Measurements from ENCODE around the gene ABCA12. TPM values are rescaled to one million over a fixed set of nuclear protein-coding genes. Genes with fewer than 3 reads are reported as not detected.

ABCA12 gene
- total and polyA plus RNA-seq, 10 of the 15 experiments (the other 5 are each of a cell fraction or from before 2014, with no cell fraction given) = 1.2 to 12.1 (median 6.0) TPM

- Histone ChIP-seq H3K9me3 (replicated peaks; ENCODE audit: control insufficient read depth, insufficient read depth, low read length) (peaks cover 6% of the 10 kb centered on the region), H3K4me3 (no peak overlapping the region), H3K36me3 (ENCODE audit: control insufficient read depth in 2 of 2, insufficient read depth in 2 of 2, low read length in 1 of 2) (no peaks in the 10 kb centered on the region), H3K79me2 (ENCODE audit: control insufficient read depth, insufficient read depth, low read length) (no peaks in the 10 kb centered on the region), H3K4me2 (ENCODE audit: control insufficient read depth, insufficient read depth) (no peak overlapping the region), H3K4me1 (ENCODE audit: control insufficient read depth, insufficient read depth, low read length) (no peaks in the 10 kb centered on the region), H4K20me1 (ENCODE audit: control insufficient read depth, insufficient read depth) (no peaks in the 10 kb centered on the region), H3K27me3 (replicated peaks in 1 of 2; ENCODE audit: control insufficient read depth in 2 of 2, insufficient read depth in 2 of 2, low read length in 1 of 2) (no peaks in the 10 kb centered on the region), H3K9ac (ENCODE audit: control insufficient read depth, insufficient read depth, low read length) (no peak overlapping the region), H3K27ac (ENCODE audit: control insufficient read depth, insufficient read depth) (no peak overlapping the region), H2AFZ (ENCODE audit: control insufficient read depth, low read depth, low read length) (no peak overlapping the region)
- ATAC-seq = no peak
- ChIA-PET POLR2A (interaction anchor here (1.0 kb wide), 1 partner anchor 39 kb away, joined by 3 read pairs; no protein-coding TSS in a partner anchor), RAD21 (ENCODE audit: unreplicated experiment) (no interaction called here), SMC1A (ENCODE audit: uncharacterized antibody, unreplicated experiment) (interaction anchor here (1.2 kb wide), 1 partner anchor 12 kb away, joined by 3 read pairs; no protein-coding TSS in a partner anchor), CTCF (interaction anchor here (0.6 kb wide), 1 partner anchor 220 kb away, joined by 3 read pairs; no protein-coding TSS in a partner anchor)
- 0% methylated on average over 2 of the region's 2 CpGs for WGBS (ENCODE audit: insufficient coverage, insufficient replicate concordance, low lambda C conversion rate, missing lambda C conversion rate)
- in situ Hi-C loops (cut with MboI) = no loop called here
- no peak for DNase-seq (ENCODE audit: low read depth, low spot score)
- intact Hi-C loops (cut with micrococcal nuclease; ENCODE audit: unreplicated experiment) = no loop called here
- BruUV-seq (replicated peaks) = no TSS peak
- FAIRE-seq = no peak
- no peak for TF ChIP-seq MLLT1 (IDR thresholded peaks at IDR 0.05)
- TF ChIP-seq CHD2 (IDR thresholded peaks at IDR 0.05; ENCODE audit: borderline replicate concordance, low read depth, low read length) = no peak
These were observed 89.1 kb downstream of the ABCA12 start for GRCh38 chr2:215049341-215049740.

GRCh38 chr2:215038421-215038820 is 100.0 kb downstream of the ABCA12 start:
- Histone ChIP-seq H4K20me1 (ENCODE audit: control insufficient read depth, insufficient read depth) (no peaks in the 10 kb centered on the region), H3K27ac (ENCODE audit: control insufficient read depth, insufficient read depth) (no peak overlapping the region), H3K4me2 (ENCODE audit: control insufficient read depth, insufficient read depth) (no peak overlapping the region), H3K9ac (ENCODE audit: control insufficient read depth, insufficient read depth, low read length) (no peak overlapping the region), H3K79me2 (ENCODE audit: control insufficient read depth, insufficient read depth, low read length) (no peaks in the 10 kb centered on the region), H3K36me3 (ENCODE audit: control insufficient read depth in 2 of 2, insufficient read depth in 2 of 2, low read length in 1 of 2) (no peaks in the 10 kb centered on the region; a peak in 1 of 4 replicates), H3K9me3 (replicated peaks; ENCODE audit: control insufficient read depth, insufficient read depth, low read length) (peaks cover 2% of the 10 kb centered on the region; the same call in 1 of the 3 replicates), H3K4me3 (no peak overlapping the region), H3K27me3 (replicated peaks in 1 of 2; ENCODE audit: control insufficient read depth in 2 of 2, insufficient read depth in 2 of 2, low read length in 1 of 2) (no peaks in the 10 kb centered on the region), H3K4me1 (ENCODE audit: control insufficient read depth, insufficient read depth, low read length) (no peaks in the 10 kb centered on the region), H2AFZ (ENCODE audit: control insufficient read depth, low read depth, low read length) (no peak overlapping the region)
- ChIA-PET POLR2A (no interaction called here), RAD21 (ENCODE audit: unreplicated experiment) (no interaction called here), CTCF (no interaction called here), SMC1A (ENCODE audit: uncharacterized antibody, unreplicated experiment) (interaction anchor here (1.0 to 1.5 kb wide), 2 partner anchors 9 to 14 kb away, joined by 4 to 6 read pairs; no protein-coding TSS in a partner anchor)
- in situ Hi-C loops (cut with MboI) = no loop called here
- no TSS peak for BruUV-seq (replicated peaks)
- FAIRE-seq (no peak), DNase-seq (ENCODE audit: low read depth, low spot score) (no peak), ATAC-seq (no peak)
- WGBS (ENCODE audit: insufficient coverage, insufficient replicate concordance, low lambda C conversion rate, missing lambda C conversion rate) = 82% methylated on average over 3 of the region's 3 CpGs
- intact Hi-C loops (cut with micrococcal nuclease; ENCODE audit: unreplicated experiment) = no loop called here
- no peak for TF ChIP-seq RAD51 (IDR thresholded peaks at IDR 0.05)
- no peak for TF ChIP-seq NR2C2 (IDR thresholded peaks at IDR 0.05; ENCODE audit: borderline replicate concordance, control insufficient read depth, insufficient read length, low read depth)
- TF ChIP-seq MEF2A (IDR thresholded peaks at IDR 0.05; ENCODE audit: insufficient read depth, low read depth, low read length) = no peak
- TF ChIP-seq SMARCA5 (IDR thresholded peaks at IDR 0.05) = no peak
- TF ChIP-seq SPI1 (IDR thresholded peaks at IDR 0.05; ENCODE audit: borderline replicate concordance, insufficient read depth, low read depth, low read length) = no peak
- no peak for TF ChIP-seq USF2 (IDR thresholded peaks at IDR 0.05; ENCODE audit: borderline replicate concordance, low read depth, low read length)
- no peak for TF ChIP-seq IRF5 (IDR thresholded peaks at IDR 0.05; ENCODE audit: borderline replicate concordance)
- TF ChIP-seq TARDBP (IDR thresholded peaks at IDR 0.05; ENCODE audit: borderline replicate concordance) = no peak
- TF ChIP-seq BCL3 (IDR thresholded peaks at IDR 0.05; ENCODE audit: borderline replicate concordance, insufficient read depth, low read depth, low read length, poor library complexity, severe bottlenecking) = no peak
- TF ChIP-seq MEF2B (IDR thresholded peaks at IDR 0.05; ENCODE audit: partially characterized antibody, poor library complexity, severe bottlenecking) = no peak
